Thyroid gland (tissue), 4 donors: ENCODE measurements around the gene TTBK1.

Source experiments
- CTCF ChIP-seq, 6 experiments: fragments of 200-600 bp in 3 of 6; fragments of 450-650 bp in 3 of 6; sonication (generic) in 3 of 6; IDR thresholded peaks; one replicate each; pipeline ENCODE4 v1.5.1; 2016 to 2019; ENCODE audit warnings: antibody characterized with exemption in 6 of 6, mild to moderate bottlenecking in 2 of 6, inconsistent platforms in 1 of 6, moderate library complexity in 1 of 6
- POLR2A ChIP-seq, 2 donors: fragments of 450-650 bp; IDR thresholded peaks; one replicate each; pipeline ENCODE4 v1.6.1; 2017; ENCODE audit warnings: antibody characterized with exemption in 2 of 2, mild to moderate bottlenecking in 2 of 2, moderate library complexity in 1 of 2

DNA sequence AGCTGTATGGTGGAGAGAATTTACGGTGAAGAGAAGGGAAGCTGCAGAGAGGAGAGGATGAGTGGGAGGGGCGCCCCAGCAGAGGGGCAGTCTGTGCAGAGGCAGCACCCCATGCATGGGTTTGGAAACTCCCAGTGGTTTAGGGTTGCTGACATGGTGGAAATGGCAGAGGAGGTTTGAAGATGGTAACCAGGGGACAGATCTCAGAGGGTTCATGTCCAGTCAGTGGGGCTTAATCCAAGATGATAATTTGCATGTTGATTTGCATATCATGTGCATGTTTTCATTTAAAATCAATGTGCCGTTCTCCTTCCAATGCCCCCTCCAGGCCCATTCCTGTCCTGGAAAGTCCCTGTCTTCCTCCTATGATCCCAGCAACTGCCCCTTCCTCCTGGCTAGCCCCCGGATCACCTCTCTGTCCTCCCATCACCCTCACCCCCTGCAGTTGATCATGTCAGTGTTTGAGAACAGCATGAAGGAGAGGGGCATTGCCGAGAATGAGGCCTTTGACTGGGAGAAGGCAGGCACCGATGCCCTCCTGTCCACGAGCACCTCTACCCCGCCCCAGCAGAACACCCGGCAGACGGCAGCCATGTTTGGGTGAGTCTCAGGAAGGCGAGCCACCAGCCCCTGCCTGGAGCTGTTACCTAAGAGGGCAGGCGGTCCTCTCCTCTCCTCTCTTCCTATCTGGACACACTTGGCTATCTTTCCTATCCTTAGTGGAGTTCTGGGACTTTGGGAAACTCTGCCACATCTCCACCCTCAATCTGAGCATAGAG lies 14.3 kb downstream of the TTBK1 start:
- no peak for TF ChIP-seq CTCF (IDR thresholded peaks at IDR 0.05)
- no peak for TF ChIP-seq POLR2A (IDR thresholded peaks at IDR 0.05)
